VCaP (cell line): ENCODE measurements around the gene HNRNPA1.
A peak's percentile ranks its signal among the peaks of the same experiment; 100 is the strongest.

Source experiments
- H3K27ac ChIP-seq: fragments of 450-650 bp; 2 replicates; pipeline ENCODE4 v1.5.1; 2017
- TF ChIP-seq, protein P1 (sequence below): fragments of 450-650 bp; conservative IDR thresholded peaks from 2 replicates; pipeline ENCODE4 v1.5.1; 2017; ENCODE audit warnings: mild to moderate bottlenecking, moderate library complexity

The HNRNPA1 gene

DNA sequence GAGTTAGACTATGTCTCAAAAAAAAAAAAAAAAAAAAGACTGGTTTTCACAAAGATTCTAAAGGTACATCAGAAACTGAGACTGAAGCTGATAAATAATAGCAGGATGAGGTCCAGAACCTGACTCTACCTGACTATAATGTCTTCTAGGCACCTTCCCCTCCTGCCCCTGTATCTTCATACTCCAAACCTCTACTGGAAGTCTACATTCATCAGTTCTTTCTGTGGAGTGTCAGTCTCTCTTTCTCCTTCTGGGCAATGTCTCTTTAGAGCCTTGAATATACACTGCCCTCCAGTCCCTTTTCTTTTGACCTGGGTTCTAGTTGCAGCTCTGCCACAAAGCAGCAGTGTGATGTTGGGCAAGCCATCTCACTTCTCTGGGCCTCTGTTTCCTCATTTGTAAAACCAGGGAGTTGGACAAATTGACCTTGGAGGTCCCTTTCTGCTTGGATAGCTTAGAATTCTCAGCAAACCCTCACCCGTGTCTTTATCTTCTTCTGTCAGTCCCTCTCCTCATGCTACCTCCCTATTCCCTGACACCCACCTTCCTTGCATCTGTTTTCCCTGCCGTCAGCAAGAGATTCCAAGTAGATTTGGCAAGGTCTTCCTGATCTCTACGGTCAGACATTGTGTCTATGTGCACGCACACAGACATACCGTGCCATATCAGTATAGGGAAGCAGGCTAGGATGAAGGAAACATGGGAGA is 16.0 kb downstream of the HNRNPA1 start:
- TF ChIP-seq, protein P1, sequence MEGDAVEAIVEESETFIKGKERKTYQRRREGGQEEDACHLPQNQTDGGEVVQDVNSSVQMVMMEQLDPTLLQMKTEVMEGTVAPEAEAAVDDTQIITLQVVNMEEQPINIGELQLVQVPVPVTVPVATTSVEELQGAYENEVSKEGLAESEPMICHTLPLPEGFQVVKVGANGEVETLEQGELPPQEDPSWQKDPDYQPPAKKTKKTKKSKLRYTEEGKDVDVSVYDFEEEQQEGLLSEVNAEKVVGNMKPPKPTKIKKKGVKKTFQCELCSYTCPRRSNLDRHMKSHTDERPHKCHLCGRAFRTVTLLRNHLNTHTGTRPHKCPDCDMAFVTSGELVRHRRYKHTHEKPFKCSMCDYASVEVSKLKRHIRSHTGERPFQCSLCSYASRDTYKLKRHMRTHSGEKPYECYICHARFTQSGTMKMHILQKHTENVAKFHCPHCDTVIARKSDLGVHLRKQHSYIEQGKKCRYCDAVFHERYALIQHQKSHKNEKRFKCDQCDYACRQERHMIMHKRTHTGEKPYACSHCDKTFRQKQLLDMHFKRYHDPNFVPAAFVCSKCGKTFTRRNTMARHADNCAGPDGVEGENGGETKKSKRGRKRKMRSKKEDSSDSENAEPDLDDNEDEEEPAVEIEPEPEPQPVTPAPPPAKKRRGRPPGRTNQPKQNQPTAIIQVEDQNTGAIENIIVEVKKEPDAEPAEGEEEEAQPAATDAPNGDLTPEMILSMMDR = no peak
- no peak overlapping the region for H3K27ac ChIP-seq

DNA sequence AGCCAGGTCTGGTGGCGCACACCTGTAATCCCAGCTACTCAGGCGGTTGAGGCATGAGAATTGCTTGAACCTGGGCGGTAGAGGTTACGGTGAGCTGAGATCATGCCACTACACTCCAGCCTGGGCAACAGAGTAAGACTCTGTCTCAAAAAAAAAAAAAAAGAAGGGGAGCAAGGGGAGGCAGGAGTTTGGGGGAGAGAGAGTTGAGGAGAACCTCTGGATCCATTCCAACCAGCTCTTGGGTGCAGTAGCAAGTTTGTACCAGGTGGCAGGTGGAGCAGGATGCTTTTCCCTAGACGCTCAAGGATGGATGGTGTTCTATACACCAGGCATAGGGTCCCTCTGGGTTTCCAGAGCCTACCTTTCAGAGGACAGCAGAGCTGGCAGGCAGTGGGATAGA is 18.4 kb downstream of the HNRNPA1 start:
- H3K27ac ChIP-seq = no peak overlapping the region
- TF ChIP-seq, protein P1 = no peak

DNA sequence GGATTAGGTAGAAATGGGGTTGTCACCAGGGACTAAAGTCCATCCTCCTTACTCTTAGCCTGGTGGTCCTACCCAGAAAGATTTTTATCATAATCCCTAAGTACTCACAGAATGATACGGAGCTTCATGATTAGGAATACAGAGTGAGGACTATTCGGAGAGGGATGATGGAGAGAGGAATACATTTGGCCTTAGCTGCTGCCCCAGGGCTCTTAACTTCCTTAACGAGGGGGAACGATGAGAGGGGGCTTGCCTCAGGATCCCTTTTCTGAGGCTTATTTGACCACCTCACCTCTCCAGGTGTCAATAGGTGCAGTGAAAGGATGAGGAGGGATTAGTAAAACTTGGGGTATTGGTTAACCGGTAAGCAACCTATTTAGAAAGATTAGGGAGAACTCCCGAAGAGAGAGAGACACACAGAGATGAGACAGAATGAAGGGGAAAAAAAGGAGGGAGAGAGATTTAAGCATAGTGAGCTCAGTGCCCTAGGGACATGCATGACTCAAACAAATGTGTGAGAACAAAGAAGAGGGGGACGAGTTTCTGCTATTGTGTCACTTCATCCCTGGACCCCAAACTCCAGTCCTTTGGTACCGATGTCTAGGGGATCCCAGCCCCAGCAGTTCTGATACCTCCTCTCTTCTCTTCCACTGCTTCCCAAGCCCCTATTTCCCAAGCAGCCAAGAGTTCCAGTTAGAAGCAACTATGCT is 19.1 kb downstream of the HNRNPA1 start:
- TF ChIP-seq, protein P1 = no peak
- no peak overlapping the region for H3K27ac ChIP-seq

DNA sequence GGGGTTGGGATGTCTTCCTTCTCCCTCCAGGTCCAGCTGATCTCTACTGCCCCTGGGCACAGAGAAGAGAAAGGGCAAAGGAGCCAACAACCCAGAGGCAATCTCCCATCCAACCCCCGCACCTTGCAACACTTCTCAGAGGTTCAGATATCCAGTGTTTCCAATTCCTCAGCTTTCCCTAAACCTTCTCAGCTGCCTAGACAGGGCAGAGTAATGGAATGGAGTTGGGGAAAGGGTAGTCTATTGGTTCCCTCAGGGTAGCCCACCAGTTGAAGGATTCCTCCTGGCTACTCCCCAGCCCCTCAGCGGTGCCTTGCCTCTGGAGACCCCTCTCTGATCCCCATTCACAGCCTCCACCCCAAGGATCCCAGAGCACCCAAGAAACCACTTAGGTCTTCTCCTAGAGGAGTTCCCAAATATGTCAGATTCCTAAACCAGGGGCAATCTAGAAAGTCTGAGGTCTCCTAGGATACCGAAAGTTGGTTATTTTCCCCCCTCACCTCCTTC is 19.8 kb downstream of the HNRNPA1 start:
- no peak overlapping the region; the same call in 1 of the 2 replicates for H3K27ac ChIP-seq
- TF ChIP-seq, protein P1 = no peak

DNA sequence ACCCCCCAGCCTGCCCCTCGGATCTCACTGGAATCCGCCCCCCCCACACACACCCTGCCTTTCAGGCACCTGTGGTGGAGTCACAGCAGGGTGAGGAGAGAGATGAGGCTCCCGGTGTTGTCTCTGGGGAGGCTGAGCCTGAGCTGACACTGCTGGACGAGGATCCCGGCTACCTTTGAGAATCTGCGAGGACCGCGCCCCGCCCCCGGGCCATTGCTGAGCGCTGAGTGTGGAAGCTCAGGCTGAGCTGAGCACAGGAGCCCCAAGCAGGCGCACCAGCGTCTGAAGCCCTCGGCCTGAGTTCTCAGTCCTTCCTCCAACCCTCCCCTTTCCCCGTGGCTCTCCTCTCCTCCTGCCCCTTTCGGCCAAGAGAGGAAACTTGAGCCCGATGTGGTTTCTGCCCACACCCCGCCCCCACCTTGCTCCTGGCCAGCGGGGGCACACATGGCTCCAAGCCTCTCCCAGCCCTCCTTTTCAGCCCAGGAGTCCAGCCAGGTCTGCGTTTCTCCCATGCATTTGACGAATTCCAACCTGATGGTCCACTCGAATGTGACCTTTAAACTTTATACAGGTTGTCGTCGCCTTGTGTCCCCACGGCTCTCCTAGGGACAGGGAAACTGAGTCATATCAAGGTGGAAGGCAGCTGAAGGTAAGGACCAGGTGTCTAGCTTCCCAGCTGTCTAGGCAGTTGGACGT is 20.4 kb downstream of the HNRNPA1 start, which contains the start of gene NFE2:
Gene NFE2 (minus strand): TSS at position 284 of the 696 bp plus-strand sequence. CDS start 5,767 bp downstream, outside the sequence.
- H3K27ac ChIP-seq = no peak within 1 kb of the TSS; the same call in 1 of the 2 replicates
- TF ChIP-seq, protein P1 = peak; percentile 14; the same call in 1 of the 2 replicates

DNA sequence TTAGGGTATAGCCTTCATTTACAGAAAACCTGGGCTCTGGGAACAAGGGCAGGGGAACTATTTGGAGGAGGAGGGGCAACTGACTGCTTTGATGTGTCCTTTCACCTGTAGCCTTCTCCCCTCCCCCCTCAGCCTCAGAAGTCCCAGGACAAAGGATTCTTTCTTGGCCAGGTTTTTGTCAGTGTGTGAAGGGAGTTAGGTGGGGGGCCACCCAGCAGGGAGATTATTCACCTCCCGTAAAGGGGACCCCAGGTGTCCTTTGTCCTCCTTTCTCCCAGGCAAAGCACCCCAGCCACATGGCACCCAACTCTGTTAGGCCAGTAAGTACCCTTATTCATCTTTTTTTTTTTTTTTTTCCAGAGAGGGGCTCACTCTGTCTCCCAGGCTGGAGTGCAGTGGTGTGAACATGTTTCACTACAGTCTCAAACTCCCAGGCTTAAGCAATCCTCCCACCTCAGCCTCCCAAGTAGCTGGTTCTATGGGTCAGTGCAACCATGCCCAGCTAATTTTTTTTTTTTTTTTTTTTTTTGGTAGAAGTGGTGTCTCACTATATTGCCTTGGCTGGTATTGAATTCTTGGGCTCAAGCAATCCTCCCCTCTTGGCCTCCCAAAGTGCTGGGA is 21.0 kb downstream of the HNRNPA1 start:
- TF ChIP-seq, protein P1 = no peak

More for the DNA sequence above, 21.0 kb downstream of the HNRNPA1 start:
- no peak overlapping the region for H3K27ac ChIP-seq
